Adrenal gland (tissue), 5 donors: Measurements from ENCODE around the gene PRRT2.

Experiments
- CTCF ChIP-seq, 6 experiments: fragments of 450-650 bp in 4 of 6; fragments of 200-600 bp in 2 of 6; sonication (generic) in 1 of 6; IDR thresholded peaks; 1 replicate in 5 of 6; 2 replicates in 1 of 6; pipeline versions ENCODE4 v1.5.1 to v1.8.0; 2016 to 2021; ENCODE audit warnings: antibody characterized with exemption in 6 of 6, mild to moderate bottlenecking in 2 of 6, moderate library complexity in 1 of 6
- POLR2A ChIP-seq, 2 donors: fragments of 450-650 bp; IDR thresholded peaks; one replicate each; pipeline ENCODE4 v1.6.1; 2017; ENCODE audit warnings: antibody characterized with exemption in 2 of 2, mild to moderate bottlenecking in 2 of 2, moderate library complexity in 1 of 2
- donor health status: DM: no; HTN: no; CAD: no.

- TF ChIP-seq CTCF (IDR thresholded peaks at IDR 0.05): no peak
- TF ChIP-seq POLR2A (IDR thresholded peaks at IDR 0.05): no peak
Measured at GRCh38 chr16:29837841-29838240, 25.8 kb downstream of the PRRT2 start.
